ENCODE data around the gene ARHGAP44.
A peak's percentile ranks its signal among the peaks of the same experiment; 100 is the strongest.

- TF ChIP-seq POLR2A (IDR thresholded peaks at IDR 0.05; ENCODE audit: borderline replicate concordance, extremely low read depth, insufficient read depth, insufficient read length) = no peak
- no peak for TF ChIP-seq ZFX (IDR thresholded peaks at IDR 0.05)
- TF ChIP-seq CTCF (IDR thresholded peaks at IDR 0.05 in 2 of 3, conservative IDR thresholded peaks at IDR 0.05 in 1 of 3; ENCODE audit: borderline replicate concordance in 1 of 3, insufficient read depth in 1 of 3, low read depth in 2 of 3, low read length in 2 of 3) = peak; percentile 24 to 43 (median 36); a peak in 4 of 6 replicates
- TF ChIP-seq ZNF274 (IDR thresholded peaks at IDR 0.05; ENCODE audit: low read depth, low read length) = no peak
- TF ChIP-seq, protein P1, sequence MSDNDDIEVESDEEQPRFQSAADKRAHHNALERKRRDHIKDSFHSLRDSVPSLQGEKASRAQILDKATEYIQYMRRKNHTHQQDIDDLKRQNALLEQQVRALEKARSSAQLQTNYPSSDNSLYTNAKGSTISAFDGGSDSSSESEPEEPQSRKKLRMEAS (IDR thresholded peaks at IDR 0.05) = no peak
- TF ChIP-seq EZH2 (IDR thresholded peaks at IDR 0.05) = no peak
- no peak for TF ChIP-seq POLR2AphosphoS5 (IDR thresholded peaks at IDR 0.05; ENCODE audit: low read depth, low read length)
- TF ChIP-seq YY1 (IDR thresholded peaks at IDR 0.05; ENCODE audit: extremely low read depth, insufficient replicate concordance, low read depth, low read length) = no peak
- TF ChIP-seq TCF7L2 (IDR thresholded peaks at IDR 0.05; ENCODE audit: borderline replicate concordance, extremely low read depth, insufficient read depth, insufficient read length) = no peak
- no peak for TF ChIP-seq CBX3 (IDR thresholded peaks at IDR 0.05; ENCODE audit: low read depth)
Measured at GRCh38 chr17:12928736-12929135, 139.4 kb downstream of the ARHGAP44 start.
